Left lung (tissue), 10 donors: Measurements from ENCODE around the gene TTC22. TPM values are rescaled to one million over a fixed set of nuclear protein-coding genes. Genes with fewer than 3 reads are reported as not detected.

ENCODE experiments used
- ATAC-seq: fragments of 200-7000 bp; cut with Tn5 transposase; one replicate; pipeline ENCODE4 v1.9.1; 2020; ENCODE audit warnings: moderate library complexity
- DNase-seq, 4 donors: peaks; one replicate each; pipeline ENCODE4 v3.0.0-alpha.2; 2013 to 2020
- H3K27ac ChIP-seq, 2 donors: fragments of 200-600 bp; sonication (generic) in 1 of 2; one replicate each; pipeline versions ENCODE4 v1.5.0 to v1.8.0; 2020 to 2021
- H3K27me3 ChIP-seq, 2 donors: fragments of 200-600 bp; sonication (generic) in 1 of 2; one replicate each; pipeline versions ENCODE4 v1.5.0 to v1.8.0; 2020 to 2021
- H3K36me3 ChIP-seq, 2 donors: fragments of 200-600 bp; sonication (generic) in 1 of 2; one replicate each; pipeline versions ENCODE4 v1.5.0 to v1.8.0; 2020 to 2021
- H3K4me1 ChIP-seq, 2 donors: fragments of 200-600 bp; one replicate each; pipeline ENCODE4 v1.8.0; 2021
- H3K4me3 ChIP-seq, 2 donors: fragments of 200-600 bp; sonication (generic) in 1 of 2; one replicate each; pipeline versions ENCODE4 v1.5.0 to v1.8.0; 2020 to 2021; ENCODE audit warnings: mild to moderate bottlenecking in 1 of 2
- H3K9me3 ChIP-seq, 2 donors: fragments of 200-600 bp; sonication (generic) in 1 of 2; one replicate each; pipeline versions ENCODE4 v1.5.0 to v1.8.0; 2020 to 2021
- CTCF ChIP-seq, 2 donors: fragments of 200-600 bp; sonication (generic) in 1 of 2; IDR thresholded peaks; one replicate each; pipeline versions ENCODE4 v1.5.0 to v1.8.0; 2021; ENCODE audit warnings: antibody characterized with exemption in 2 of 2
- intact Hi-C, 2 donors: fragments of 100-400 bp; cut with DNase I; formaldehyde crosslinking; loops; one replicate each; pipeline versions ENCODE4 v1.11.2 to v1.14.2; 2022
- polyA plus RNA-seq, 6 donors: library from polyadenylated mRNA; unstranded; fragments of 120-200 nt; gene quantifications; one replicate each; pipeline ENCODE4 v1.2.1, GENCODE V29; 2013; ENCODE audit not compliant: insufficient read length in 6 of 6
- total RNA-seq, 2 donors: library from RNA; stranded (reverse); fragmentation: NEBNext Ultra II Directional; extraction: Animal tissue kit (Norgen Biotek cat#: 25700); gene quantifications; one replicate each; pipeline ENCODE4 v1.2.1, GENCODE V29; 2021
- donor health status: DM: no; HTN: yes; CAD: no.
- donor health status: DM: no; HTN: no; CAD: no.

The TTC22 gene
- total and polyA plus RNA-seq, 8 donors: 2.9 to 7.7 (median 4.2) TPM

GRCh38 chr1:54837002-54837853 is 36.1 kb upstream of the TTC22 start:
- intact Hi-C loops: no loop called here
- Histone ChIP-seq H3K4me3 (no peak overlapping the region), H3K27ac (no peak overlapping the region)

GRCh38 chr1:54836594-54836993 is 35.5 kb upstream of the TTC22 start:
- TF ChIP-seq CTCF (IDR thresholded peaks at IDR 0.05): no peak
- Histone ChIP-seq H3K27me3 (no peaks in the 10 kb centered on the region), H3K4me1 (no peaks in the 10 kb centered on the region), H3K9me3 (peaks cover 0 to 2% of the 10 kb centered on the region in 2 donors), H3K27ac (no peak overlapping the region), H3K36me3 (no peaks in the 10 kb centered on the region), H3K4me3 (no peak overlapping the region)
- intact Hi-C loops: no loop called here
- no peak for ATAC-seq
- no peak for DNase-seq

More at GRCh38 chr1:54837002-54837853, 36.1 kb upstream of the TTC22 start:
- ATAC-seq (no peak), DNase-seq (no peak)
- no peaks in the 10 kb centered on the region for H3K27me3 ChIP-seq
- no peaks in the 10 kb centered on the region for H3K9me3 ChIP-seq
- no peaks in the 10 kb centered on the region for H3K4me1 ChIP-seq
- TF ChIP-seq CTCF (IDR thresholded peaks at IDR 0.05): no peak
- H3K36me3 ChIP-seq: no peaks in the 10 kb centered on the region

- Histone ChIP-seq H3K36me3 (no peaks in the 10 kb centered on the region), H3K27ac (no peak overlapping the region), H3K9me3 (peaks cover 0 to 8% of the 10 kb centered on the region in 2 donors), H3K27me3 (no peaks in the 10 kb centered on the region), H3K4me3 (no peak overlapping the region), H3K4me1 (no peaks in the 10 kb centered on the region)
- no peak for TF ChIP-seq CTCF (IDR thresholded peaks at IDR 0.05)
- peak in 1 of 4 donors; percentile 27 for DNase-seq
- ATAC-seq: peak; percentile 69
- intact Hi-C loops: no loop called here
Measured at GRCh38 chr1:54835970-54836369, 34.8 kb upstream of the TTC22 start.

GRCh38 chr1:54835131-54835898 is 34.2 kb upstream of the TTC22 start:
- Histone ChIP-seq H3K27ac (no peak overlapping the region), H3K27me3 (no peaks in the 10 kb centered on the region), H3K4me3 (no peak overlapping the region), H3K9me3 (peaks cover 0 to 13% of the 10 kb centered on the region in 2 donors), H3K36me3 (no peaks in the 10 kb centered on the region), H3K4me1 (no peaks in the 10 kb centered on the region)
- intact Hi-C loops: no loop called here
- no peak for TF ChIP-seq CTCF (IDR thresholded peaks at IDR 0.05)
- DNase-seq (no peak), ATAC-seq (peak; percentile 62)

GRCh38 chr1:54834007-54834541 is 33.0 kb upstream of the TTC22 start:
- Histone ChIP-seq H3K27ac (no peak overlapping the region), H3K4me1 (no peaks in the 10 kb centered on the region), H3K36me3 (no peaks in the 10 kb centered on the region), H3K9me3 (peaks cover 0 to 13% of the 10 kb centered on the region in 2 donors), H3K4me3 (no peak overlapping the region), H3K27me3 (no peaks in the 10 kb centered on the region)
- DNase-seq (no peak), ATAC-seq (no peak)
- TF ChIP-seq CTCF (IDR thresholded peaks at IDR 0.05): no peak
- intact Hi-C loops: no loop called here
